ENCODE measurements around the gene APOBEC2.
A peak's percentile ranks its signal among the peaks of the same experiment; 100 is the strongest.
"Not testable (repeated sequence)": the region's sequence is repeated elsewhere in the genome, so short reads cannot be mapped to it uniquely, and the experiment has no call there.

Gene APOBEC2

GRCh38 chr6:41053041-41053440, at the start of gene APOBEC2:
Gene APOBEC2, plus strand, starts transcription at chr6:41053202. Its CDS starts 146 bp downstream, at chr6:41053348.
- DNase-seq (ENCODE audit: low read depth in 3 of 3): no peak

- DNase-seq (ENCODE audit: low read depth in 3 of 3): peak; percentile 16 to 43 (median 39)
Measured at GRCh38 chr6:41006217-41006616, 46.8 kb upstream of the APOBEC2 start.

- not testable (repeated sequence) for DNase-seq (ENCODE audit: low read depth in 3 of 3)
Measured at GRCh38 chr6:41006980-41007379, 46.0 kb upstream of the APOBEC2 start.

- DNase-seq (ENCODE audit: low read depth in 3 of 3): no peak
Measured at GRCh38 chr6:41008011-41008410, 45.0 kb upstream of the APOBEC2 start.

- DNase-seq (ENCODE audit: low read depth in 3 of 3): no peak
Measured at GRCh38 chr6:41009669-41010068, 43.3 kb upstream of the APOBEC2 start.

GRCh38 chr6:41011673-41012072, 41.3 kb upstream of the APOBEC2 start:
- no peak for DNase-seq (ENCODE audit: low read depth in 3 of 3)

- no peak for DNase-seq (ENCODE audit: low read depth in 3 of 3)
Measured at GRCh38 chr6:41013466-41014153, 39.4 kb upstream of the APOBEC2 start.

GRCh38 chr6:41014780-41015179, 38.2 kb upstream of the APOBEC2 start:
- no peak for DNase-seq (ENCODE audit: low read depth in 3 of 3)

GRCh38 chr6:41015860-41016259, 37.1 kb upstream of the APOBEC2 start:
- not testable (repeated sequence) for DNase-seq (ENCODE audit: low read depth in 3 of 3)

GRCh38 chr6:41017663-41018062, 35.3 kb upstream of the APOBEC2 start:
- no peak for DNase-seq (ENCODE audit: low read depth in 3 of 3)

- DNase-seq (ENCODE audit: low read depth in 3 of 3): no peak
Measured at GRCh38 chr6:41021832-41022231, 31.2 kb upstream of the APOBEC2 start.

GRCh38 chr6:41022294-41022693, 30.7 kb upstream of the APOBEC2 start:
- DNase-seq (ENCODE audit: low read depth in 3 of 3): no peak

GRCh38 chr6:41023114-41023513, 29.9 kb upstream of the APOBEC2 start:
- no peak for DNase-seq (ENCODE audit: low read depth in 3 of 3)

GRCh38 chr6:41025966-41026530, 27.0 kb upstream of the APOBEC2 start:
- DNase-seq (ENCODE audit: low read depth in 3 of 3): no peak

- no peak for DNase-seq (ENCODE audit: low read depth in 3 of 3)
Measured at GRCh38 chr6:41027241-41027640, 25.8 kb upstream of the APOBEC2 start.

- peak; percentile 50 to 72 (median 60) for DNase-seq (ENCODE audit: low read depth in 3 of 3)
Measured at GRCh38 chr6:41027799-41028560, 25.0 kb upstream of the APOBEC2 start.

GRCh38 chr6:41028561-41029412, 24.2 kb upstream of the APOBEC2 start:
- DNase-seq (ENCODE audit: low read depth in 3 of 3): no peak

- no peak for DNase-seq (ENCODE audit: low read depth in 3 of 3)
Measured at GRCh38 chr6:41032830-41033229, 20.2 kb upstream of the APOBEC2 start.

- no peak for DNase-seq (ENCODE audit: low read depth in 3 of 3)
Measured at GRCh38 chr6:41033776-41034175, 19.2 kb upstream of the APOBEC2 start.

- DNase-seq (ENCODE audit: low read depth in 3 of 3): no peak
Measured at GRCh38 chr6:41036186-41036585, 16.8 kb upstream of the APOBEC2 start.

GRCh38 chr6:41036601-41037000, 16.4 kb upstream of the APOBEC2 start:
- DNase-seq (ENCODE audit: low read depth in 3 of 3): no peak

All from stimulated activated CD4-positive, alpha-beta T cell treated with anti-CD3 and anti-CD28 coated beads, TNF-alpha, amount 100 ng/mL, for 24 hours (primary cell).